OCI-LY3 (cell line): ENCODE measurements around the gene CADM2.

Source experiments
- H2AFZ ChIP-seq: fragments of 200-600, 300-600 bp; shearing (Covaris generic); 2 replicates; pipeline ENCODE4 v1.6.0; 2014; ENCODE audit warnings: antibody characterized with exemption, low read depth, low read length
- H3K27ac ChIP-seq: fragments of 200-600, 300-600 bp; sonication (generic); 2 replicates; pipeline ENCODE4 v1.5.1; 2014; ENCODE audit warnings: mild to moderate bottlenecking, low read length, moderate library complexity, mixed read lengths
- H3K27me3 ChIP-seq: fragments of 200-600, 300-600 bp; sonication (generic); 2 replicates; pipeline ENCODE4 v1.6.1; 2014; ENCODE audit warnings: low read depth, low read length, mixed read lengths
- H3K36me3 ChIP-seq: fragments of 200-600, 300-600 bp; sonication (generic); replicated peaks from 2 replicates; pipeline ENCODE3; 2014; ENCODE audit warnings: low read depth, low read length, mixed read lengths
- H3K4me1 ChIP-seq: fragments of 300-600, 200-600 bp; sonication (generic); 2 replicates; pipeline ENCODE4 v1.6.1; 2014; ENCODE audit warnings: low read length, mixed read lengths
- H3K4me2 ChIP-seq: fragments of 200-600, 300-600 bp; sonication (generic); 2 replicates; pipeline ENCODE4 v1.6.1; 2014; ENCODE audit warnings: low read length, mixed read lengths
- H3K4me3 ChIP-seq: fragments of 300-600, 200-600 bp; sonication (generic); 2 replicates; pipeline ENCODE4 v1.5.1; 2014; ENCODE audit warnings: antibody characterized with exemption, mild to moderate bottlenecking, low read length, moderate library complexity
- H3K79me2 ChIP-seq: fragments of 300-600, 200-600 bp; shearing (Covaris generic); 2 replicates; pipeline ENCODE4 v1.6.1; 2014; ENCODE audit warnings: mild to moderate bottlenecking, low read length, mixed read lengths
- H3K9ac ChIP-seq: fragments of 300-600, 200-600 bp; shearing (Covaris generic); 2 replicates; pipeline ENCODE4 v1.6.0; 2014; ENCODE audit warnings: mild to moderate bottlenecking, low read length, moderate library complexity
- H3K9me3 ChIP-seq: fragments of 200-600, 300-600 bp; shearing (Covaris generic); 2 replicates; pipeline ENCODE4 v1.6.1; 2014; ENCODE audit warnings: low read length, mixed read lengths; ENCODE audit not compliant: insufficient read depth
- H4K20me1 ChIP-seq: fragments of 200-600, 300-600 bp; sonication (generic); 2 replicates; pipeline ENCODE4 v1.6.1; 2016; ENCODE audit warnings: low read length, mixed read lengths; ENCODE audit not compliant: insufficient read depth
- CTCF ChIP-seq: fragments of 200-600, 300-600 bp; sonication (generic); IDR thresholded peaks from 2 replicates; pipeline ENCODE4 v1.5.1; 2014; ENCODE audit warnings: antibody characterized with exemption, low read length, low read depth
- EZH2phosphoT487 ChIP-seq: fragments of 200-600 bp; shearing (Covaris generic); IDR thresholded peaks from 2 replicates; pipeline ENCODE4 v1.6.1; 2018; ENCODE audit warnings: antibody characterized with exemption, mixed run types, low read depth

Gene CADM2

GRCh38 chr3:85475346-85475745 lies 516.6 kb downstream of the CADM2 start:
- no peak overlapping the region for H3K4me2 ChIP-seq
- no peak overlapping the region for H2AFZ ChIP-seq
- H3K36me3 ChIP-seq = no peaks in the 10 kb centered on the region
- H3K27me3 ChIP-seq = no peaks in the 10 kb centered on the region
- no peaks in the 10 kb centered on the region for H3K9me3 ChIP-seq
- peaks cover 6% of the 10 kb centered on the region for H3K4me1 ChIP-seq
- no peaks in the 10 kb centered on the region for H4K20me1 ChIP-seq
- TF ChIP-seq EZH2phosphoT487 (no peak), CTCF (no peak)
- H3K27ac ChIP-seq = no peak overlapping the region
- H3K79me2 ChIP-seq = no peaks in the 10 kb centered on the region
- no peak overlapping the region for H3K9ac ChIP-seq
- no peak overlapping the region for H3K4me3 ChIP-seq

GRCh38 chr3:85476891-85477495 lies 518.2 kb downstream of the CADM2 start:
- no peaks in the 10 kb centered on the region for H3K27me3 ChIP-seq
- no peak overlapping the region for H3K9ac ChIP-seq
- H3K36me3 ChIP-seq = no peaks in the 10 kb centered on the region
- TF ChIP-seq EZH2phosphoT487 = no peak
- no peak for TF ChIP-seq CTCF
- no peak overlapping the region for H2AFZ ChIP-seq
- H4K20me1 ChIP-seq = no peaks in the 10 kb centered on the region
- no peaks in the 10 kb centered on the region for H3K79me2 ChIP-seq
- peaks cover 6% of the 10 kb centered on the region for H3K4me1 ChIP-seq
- no peak overlapping the region for H3K4me3 ChIP-seq
- H3K4me2 ChIP-seq = no peak overlapping the region
- no peaks in the 10 kb centered on the region for H3K9me3 ChIP-seq
- H3K27ac ChIP-seq = no peak overlapping the region

- no peaks in the 10 kb centered on the region for H3K36me3 ChIP-seq
- peak overlapping the region; percentile 59 for H3K4me3 ChIP-seq
- no peaks in the 10 kb centered on the region for H3K79me2 ChIP-seq
- peaks cover 12% of the 10 kb centered on the region for H3K4me1 ChIP-seq
- H2AFZ ChIP-seq = peak overlapping the region; percentile 51
- peak overlapping the region; percentile 73 for H3K4me2 ChIP-seq
- peak overlapping the region; percentile 37 for H3K9ac ChIP-seq
- TF ChIP-seq EZH2phosphoT487 (no peak), CTCF (no peak)
- H3K9me3 ChIP-seq = no peaks in the 10 kb centered on the region
- H3K27ac ChIP-seq = peak overlapping the region; percentile 67
- H3K27me3 ChIP-seq = no peaks in the 10 kb centered on the region
- H4K20me1 ChIP-seq = no peaks in the 10 kb centered on the region
Observed at GRCh38 chr3:85481411-85482212, 522.8 kb downstream of the CADM2 start.

- Histone ChIP-seq H3K36me3 (no peaks in the 10 kb centered on the region), H2AFZ (peak overlapping the region; percentile 51), H3K9me3 (no peaks in the 10 kb centered on the region), H4K20me1 (no peaks in the 10 kb centered on the region), H3K4me2 (peak overlapping the region; percentile 73), H3K4me1 (peaks cover 12% of the 10 kb centered on the region), H3K79me2 (no peaks in the 10 kb centered on the region), H3K27ac (peak overlapping the region; percentile 67), H3K9ac (peak overlapping the region; percentile 37), H3K4me3 (peak overlapping the region; percentile 59), H3K27me3 (no peaks in the 10 kb centered on the region)
- TF ChIP-seq EZH2phosphoT487 = no peak
Observed at GRCh38 chr3:85482213-85482490, 523.4 kb downstream of the CADM2 start.
